NT2/D1 (cell line): ENCODE data around the gene LLGL2.

Source experiments
- DNase-seq: peaks from one replicate; pipeline ENCODE4 v3.0.0-alpha.2; 2011; ENCODE audit warnings: low read depth, low spot score
- H3K27me3 ChIP-seq: 2 replicates; pipeline ENCODE4 v1.6.0; 2011; ENCODE audit warnings: mild to moderate bottlenecking; ENCODE audit not compliant: insufficient read length, insufficient read depth
- H3K36me3 ChIP-seq: 2 replicates; pipeline ENCODE4 v1.6.1; 2011; ENCODE audit warnings: mild to moderate bottlenecking, low read length, mixed read lengths; ENCODE audit not compliant: insufficient read depth, insufficient read length
- H3K4me1 ChIP-seq: 2 replicates; pipeline ENCODE4 v1.5.1; 2011; ENCODE audit not compliant: insufficient read depth, insufficient read length
- H3K4me3 ChIP-seq: 2 replicates; pipeline ENCODE4 v1.5.1; 2011; ENCODE audit warnings: low read depth; ENCODE audit not compliant: insufficient read length
- H3K9ac ChIP-seq: 2 replicates; pipeline ENCODE4 v1.6.0; 2011; ENCODE audit warnings: low read depth; ENCODE audit not compliant: insufficient read length
- H3K9me3 ChIP-seq: 2 replicates; pipeline ENCODE4 v1.5.1; 2011; ENCODE audit warnings: mild to moderate bottlenecking, low read length; ENCODE audit not compliant: insufficient read depth
- SUZ12 ChIP-seq: IDR thresholded peaks from 2 replicates; pipeline ENCODE4 v1.6.1; 2011; ENCODE audit not compliant: insufficient read length, insufficient read depth; ENCODE audit errors: extremely low read depth
- YY1 ChIP-seq: IDR thresholded peaks from 2 replicates; pipeline ENCODE4 v1.6.1; 2011; ENCODE audit not compliant: insufficient read length, insufficient read depth
- ZNF274 ChIP-seq: IDR thresholded peaks from 2 replicates; pipeline ENCODE4 v1.6.1; 2011; ENCODE audit warnings: mild to moderate bottlenecking, low read depth, low read length

The LLGL2 gene

GRCh38 chr17:75530837-75531720, 5.6 kb downstream of the LLGL2 start:
- no peak overlapping the region for H3K4me3 ChIP-seq
- no peak for TF ChIP-seq ZNF274
- no peak for TF ChIP-seq YY1
- TF ChIP-seq SUZ12: no peak
- peaks cover 7% of the 10 kb centered on the region for H3K27me3 ChIP-seq
- peaks cover 11% of the 10 kb centered on the region for H3K36me3 ChIP-seq
- H3K9me3 ChIP-seq: no peaks in the 10 kb centered on the region
- peaks cover 31% of the 10 kb centered on the region for H3K4me1 ChIP-seq
- DNase-seq: no peak
- H3K9ac ChIP-seq: no peak overlapping the region

DNA sequence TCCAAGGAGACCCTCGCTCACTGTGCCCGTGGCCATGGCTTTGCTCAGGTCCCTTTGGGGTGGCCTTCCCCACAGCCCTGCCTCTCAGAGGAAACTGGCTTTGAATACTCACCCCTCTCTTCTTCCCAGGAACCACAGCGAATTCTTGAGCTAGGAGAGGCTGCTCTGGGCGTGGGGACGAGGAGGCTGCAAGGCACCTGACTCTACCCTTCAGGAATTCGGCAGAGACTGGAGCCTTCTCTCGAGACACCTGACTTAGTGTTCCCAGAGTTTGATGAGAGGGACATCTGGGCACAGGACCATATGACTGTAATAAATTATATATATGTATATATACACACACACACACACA, 6.2 kb downstream of the LLGL2 start:
- Histone ChIP-seq H3K9ac (no peak overlapping the region), H3K4me3 (no peak overlapping the region), H3K27me3 (peaks cover 1% of the 10 kb centered on the region), H3K9me3 (no peaks in the 10 kb centered on the region), H3K36me3 (peaks cover 11% of the 10 kb centered on the region), H3K4me1 (peaks cover 31% of the 10 kb centered on the region)
- DNase-seq: no peak
- TF ChIP-seq YY1: no peak
- no peak for TF ChIP-seq ZNF274
- no peak for TF ChIP-seq SUZ12

- H3K9ac ChIP-seq: no peak overlapping the region
- TF ChIP-seq YY1 (no peak), ZNF274 (no peak), SUZ12 (no peak)
- no peaks in the 10 kb centered on the region for H3K27me3 ChIP-seq
- H3K36me3 ChIP-seq: peaks cover 20% of the 10 kb centered on the region
- H3K4me3 ChIP-seq: no peak overlapping the region
- no peak for DNase-seq
- no peaks in the 10 kb centered on the region for H3K9me3 ChIP-seq
- H3K4me1 ChIP-seq: peaks cover 32% of the 10 kb centered on the region
These were observed 9.6 kb downstream of the LLGL2 start for GRCh38 chr17:75535119-75535537.

- H3K36me3 ChIP-seq: peaks cover 20% of the 10 kb centered on the region
- no peak for DNase-seq
- no peak for TF ChIP-seq SUZ12
- TF ChIP-seq YY1: no peak
- no peak for TF ChIP-seq ZNF274
- no peaks in the 10 kb centered on the region for H3K27me3 ChIP-seq
- H3K9me3 ChIP-seq: no peaks in the 10 kb centered on the region
- H3K9ac ChIP-seq: no peak overlapping the region
- peaks cover 34% of the 10 kb centered on the region for H3K4me1 ChIP-seq
- no peak overlapping the region for H3K4me3 ChIP-seq
These were observed 10.4 kb downstream of the LLGL2 start for GRCh38 chr17:75535871-75536270.

- Histone ChIP-seq H3K27me3 (no peaks in the 10 kb centered on the region), H3K9ac (no peak overlapping the region), H3K9me3 (no peaks in the 10 kb centered on the region), H3K4me3 (no peak overlapping the region), H3K36me3 (peaks cover 20% of the 10 kb centered on the region), H3K4me1 (peaks cover 29% of the 10 kb centered on the region)
- TF ChIP-seq ZNF274 (no peak), SUZ12 (no peak), YY1 (no peak)
- DNase-seq: no peak
These were observed 10.9 kb downstream of the LLGL2 start for GRCh38 chr17:75536366-75536765.

- Histone ChIP-seq H3K9me3 (no peaks in the 10 kb centered on the region), H3K27me3 (no peaks in the 10 kb centered on the region), H3K9ac (peak overlapping the region; percentile 21), H3K4me3 (no peak overlapping the region), H3K36me3 (peaks cover 14% of the 10 kb centered on the region), H3K4me1 (peaks cover 41% of the 10 kb centered on the region)
- no peak for TF ChIP-seq SUZ12
- TF ChIP-seq YY1: no peak
- no peak for DNase-seq
These were observed 14.7 kb downstream of the LLGL2 start for GRCh38 chr17:75539967-75540729.

GRCh38 chr17:75540923-75541503, 15.5 kb downstream of the LLGL2 start:
- Histone ChIP-seq H3K36me3 (peaks cover 14% of the 10 kb centered on the region), H3K4me1 (peaks cover 40% of the 10 kb centered on the region), H3K27me3 (no peaks in the 10 kb centered on the region), H3K4me3 (no peak overlapping the region), H3K9me3 (no peaks in the 10 kb centered on the region), H3K9ac (no peak overlapping the region)
- no peak for TF ChIP-seq ZNF274
- TF ChIP-seq YY1: no peak
- TF ChIP-seq SUZ12: no peak
- no peak for DNase-seq
